H1 (cell line): ENCODE results near the gene FNDC7. TPM values are rescaled to one million over a fixed set of nuclear protein-coding genes. Genes with fewer than 3 reads are reported as not detected.

Source experiments
- BCL11A ChIP-seq, 2 experiments: IDR thresholded peaks; one replicate each; pipeline ENCODE4 v1.6.1; 2011; ENCODE audit warnings: low read depth in 2 of 2, low read length in 2 of 2, mild to moderate bottlenecking in 2 of 2
- CREB1 ChIP-seq: IDR thresholded peaks from 2 replicates; pipeline ENCODE4 v1.6.1; 2012; ENCODE audit warnings: inconsistent platforms
- KDM5A ChIP-seq: fragments of 200-600 bp; IDR thresholded peaks from 2 replicates; pipeline ENCODE4 v1.7.1; 2012; ENCODE audit warnings: mild to moderate bottlenecking, low read length, inconsistent platforms, mixed read lengths
- USF2 ChIP-seq: IDR thresholded peaks from 2 replicates; pipeline ENCODE4 v1.6.1; 2011; ENCODE audit warnings: low read length, improper control_type of control experiment
- YY1 ChIP-seq: IDR thresholded peaks from 2 replicates; pipeline ENCODE4 v1.6.1; 2011; ENCODE audit warnings: low read depth, mild to moderate bottlenecking, low read length
- polyA plus RNA-seq, 7 experiments: library from polyadenylated mRNA; depleted of rRNA in 3 of 7; stranded (reverse) in 5 of 7; unstranded in 2 of 7; fragments of >200 nt in 5 of 7; fragments of 200-250 nt in 2 of 7; gene quantifications; 1 replicate in 5 of 7; 2 replicates in 1 of 7; 4 replicates in 1 of 7; pipeline versions ENCODE4 v1.2.1 to v1.2.3, GENCODE V29; 2011 to 2013; ENCODE audit warnings: missing spikeins in 2 of 7, mixed read lengths in 2 of 7
- total RNA-seq: library from RNA; stranded (reverse); fragmentation: NEBNext Ultra II Directional; extraction: Animal tissue kit (Norgen Biotek cat#: 25700); gene quantifications from 2 replicates; pipeline ENCODE4 v1.2.1, GENCODE V29; 2021

The FNDC7 gene
- total and polyA plus RNA-seq, 2 of the 8 experiments (the other 6 are each of a cell fraction or from before 2014, with no cell fraction given) = 0.13 to 0.20 TPM

- TF ChIP-seq USF2 (no peak), BCL11A (IDR thresholded peaks at IDR 0.05; ENCODE audit: low read depth in 2 of 2, low read length in 2 of 2) (no peak), CREB1 (no peak), KDM5A (no peak), YY1 (no peak)
- TF ChIP-seq, all 59 proteins: peak for 0
Observed at GRCh38 chr1:108734171-108734865, 21.6 kb downstream of the FNDC7 start (continued).
